ENCODE data around the gene SFMBT2.

DNA sequence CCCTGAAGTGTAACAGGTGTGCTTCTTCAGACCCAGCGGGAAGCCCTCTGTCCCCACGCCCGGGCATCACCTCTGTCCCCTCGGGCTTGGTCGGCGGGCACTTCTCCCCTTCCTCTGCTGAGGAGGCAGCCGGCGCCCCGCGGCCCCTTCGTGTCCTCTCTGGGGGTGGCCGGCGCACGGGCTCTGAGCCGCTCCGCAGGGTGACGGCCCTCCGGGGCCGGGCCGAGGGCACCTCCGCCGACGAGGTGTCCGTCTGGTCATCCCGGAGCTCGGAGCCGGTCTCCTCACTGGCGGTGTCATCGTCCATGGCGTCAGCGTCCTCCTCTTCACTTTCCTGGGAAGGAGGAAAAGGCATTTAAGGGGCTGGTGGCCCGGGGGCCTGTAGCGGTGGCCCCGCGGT is 239.0 kb downstream of the SFMBT2 start:
- TF ChIP-seq POLR2A (IDR thresholded peaks at IDR 0.05; ENCODE audit: low read depth, low read length) = no peak
- TF ChIP-seq TAF1 (IDR thresholded peaks at IDR 0.05; ENCODE audit: borderline replicate concordance, low read depth, low read length) = no peak

All from GM12892 (cell line).